ENCODE results near the gene PRRC2A.

Gene PRRC2A

GRCh38 chr6:31620586-31621319, at the start of gene PRRC2A:
PRRC2A (plus strand) TSS chr6:31620715; CDS start chr6:31622790, 2,075 bp downstream.
- peak; percentile 96 for DNase-seq

DNA sequence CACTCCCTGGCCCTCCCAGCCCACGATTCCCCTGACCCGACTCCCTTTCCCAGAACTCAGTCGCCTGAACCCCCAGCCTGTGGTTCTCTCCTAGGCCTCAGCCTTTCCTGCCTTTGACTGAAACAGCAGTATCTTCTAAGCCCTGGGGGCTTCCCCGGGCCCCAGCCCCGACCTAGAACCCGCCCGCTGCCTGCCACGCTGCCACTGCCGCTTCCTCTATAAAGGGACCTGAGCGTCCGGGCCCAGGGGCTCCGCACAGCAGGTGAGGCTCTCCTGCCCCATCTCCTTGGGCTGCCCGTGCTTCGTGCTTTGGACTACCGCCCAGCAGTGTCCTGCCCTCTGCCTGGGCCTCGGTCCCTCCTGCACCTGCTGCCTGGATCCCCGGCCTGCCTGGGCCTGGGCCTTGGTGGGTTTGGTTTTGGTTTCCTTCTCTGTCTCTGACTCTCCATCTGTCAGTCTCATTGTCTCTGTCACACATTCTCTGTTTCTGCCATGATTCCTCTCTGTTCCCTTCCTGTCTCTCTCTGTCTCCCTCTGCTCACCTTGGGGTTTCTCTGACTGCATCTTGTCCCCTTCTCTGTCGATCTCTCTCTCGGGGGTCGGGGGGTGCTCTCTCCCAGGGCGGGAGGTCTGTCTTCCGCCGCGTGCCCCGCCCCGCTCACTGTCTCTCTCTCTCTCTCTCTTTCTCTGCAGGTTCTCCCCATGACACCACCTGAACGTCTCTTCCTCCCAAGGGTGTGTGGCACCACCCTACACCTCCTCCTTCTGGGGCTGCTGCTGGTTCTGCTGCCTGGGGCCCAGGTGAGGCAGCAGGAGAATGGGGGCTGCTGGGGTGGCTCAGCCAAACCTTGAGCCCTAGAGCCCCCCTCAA, 48.2 kb upstream of the PRRC2A start, which contains the start of gene LTA:
Gene LTA, plus strand, starts transcription at position 249 of the 871 bp plus-strand sequence. Its CDS starts 454 bp downstream, at position 703.
- peak; percentile 92 for DNase-seq

- DNase-seq = no peak
These were observed 47.0 kb upstream of the PRRC2A start for GRCh38 chr6:31573239-31574105.

- DNase-seq = peak; percentile 84
These were observed 46.1 kb upstream of the PRRC2A start for GRCh38 chr6:31574106-31575061.

DNA sequence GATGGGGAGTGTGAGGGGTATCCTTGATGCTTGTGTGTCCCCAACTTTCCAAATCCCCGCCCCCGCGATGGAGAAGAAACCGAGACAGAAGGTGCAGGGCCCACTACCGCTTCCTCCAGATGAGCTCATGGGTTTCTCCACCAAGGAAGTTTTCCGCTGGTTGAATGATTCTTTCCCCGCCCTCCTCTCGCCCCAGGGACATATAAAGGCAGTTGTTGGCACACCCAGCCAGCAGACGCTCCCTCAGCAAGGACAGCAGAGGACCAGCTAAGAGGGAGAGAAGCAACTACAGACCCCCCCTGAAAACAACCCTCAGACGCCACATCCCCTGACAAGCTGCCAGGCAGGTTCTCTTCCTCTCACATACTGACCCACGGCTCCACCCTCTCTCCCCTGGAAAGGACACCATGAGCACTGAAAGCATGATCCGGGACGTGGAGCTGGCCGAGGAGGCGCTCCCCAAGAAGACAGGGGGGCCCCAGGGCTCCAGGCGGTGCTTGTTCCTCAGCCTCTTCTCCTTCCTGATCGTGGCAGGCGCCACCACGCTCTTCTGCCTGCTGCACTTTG, 45.1 kb upstream of the PRRC2A start, which contains the start of gene TNF:
Gene TNF, plus strand, starts transcription at position 231 of the 567 bp plus-strand sequence. Its CDS starts 177 bp downstream, at position 408.
- peak; percentile 93 for DNase-seq

DNA sequence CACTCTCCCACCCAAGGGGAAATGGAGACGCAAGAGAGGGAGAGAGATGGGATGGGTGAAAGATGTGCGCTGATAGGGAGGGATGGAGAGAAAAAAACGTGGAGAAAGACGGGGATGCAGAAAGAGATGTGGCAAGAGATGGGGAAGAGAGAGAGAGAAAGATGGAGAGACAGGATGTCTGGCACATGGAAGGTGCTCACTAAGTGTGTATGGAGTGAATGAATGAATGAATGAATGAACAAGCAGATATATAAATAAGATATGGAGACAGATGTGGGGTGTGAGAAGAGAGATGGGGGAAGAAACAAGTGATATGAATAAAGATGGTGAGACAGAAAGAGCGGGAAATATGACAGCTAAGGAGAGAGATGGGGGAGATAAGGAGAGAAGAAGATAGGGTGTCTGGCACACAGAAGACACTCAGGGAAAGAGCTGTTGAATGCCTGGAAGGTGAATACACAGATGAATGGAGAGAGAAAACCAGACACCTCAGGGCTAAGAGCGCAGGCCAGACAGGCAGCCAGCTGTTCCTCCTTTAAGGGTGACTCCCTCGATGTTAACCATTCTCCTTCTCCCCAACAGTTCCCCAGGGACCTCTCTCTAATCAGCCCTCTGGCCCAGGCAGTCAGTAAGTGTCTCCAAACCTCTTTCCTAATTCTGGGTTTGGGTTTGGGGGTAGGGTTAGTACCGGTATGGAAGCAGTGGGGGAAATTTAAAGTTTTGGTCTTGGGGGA, 44.4 kb upstream of the PRRC2A start:
- no peak for DNase-seq

GRCh38 chr6:31576897-31577578, 43.5 kb upstream of the PRRC2A start:
- DNase-seq = peak; percentile 78

GRCh38 chr6:31577579-31577966, 42.9 kb upstream of the PRRC2A start:
- no peak for DNase-seq

DNA sequence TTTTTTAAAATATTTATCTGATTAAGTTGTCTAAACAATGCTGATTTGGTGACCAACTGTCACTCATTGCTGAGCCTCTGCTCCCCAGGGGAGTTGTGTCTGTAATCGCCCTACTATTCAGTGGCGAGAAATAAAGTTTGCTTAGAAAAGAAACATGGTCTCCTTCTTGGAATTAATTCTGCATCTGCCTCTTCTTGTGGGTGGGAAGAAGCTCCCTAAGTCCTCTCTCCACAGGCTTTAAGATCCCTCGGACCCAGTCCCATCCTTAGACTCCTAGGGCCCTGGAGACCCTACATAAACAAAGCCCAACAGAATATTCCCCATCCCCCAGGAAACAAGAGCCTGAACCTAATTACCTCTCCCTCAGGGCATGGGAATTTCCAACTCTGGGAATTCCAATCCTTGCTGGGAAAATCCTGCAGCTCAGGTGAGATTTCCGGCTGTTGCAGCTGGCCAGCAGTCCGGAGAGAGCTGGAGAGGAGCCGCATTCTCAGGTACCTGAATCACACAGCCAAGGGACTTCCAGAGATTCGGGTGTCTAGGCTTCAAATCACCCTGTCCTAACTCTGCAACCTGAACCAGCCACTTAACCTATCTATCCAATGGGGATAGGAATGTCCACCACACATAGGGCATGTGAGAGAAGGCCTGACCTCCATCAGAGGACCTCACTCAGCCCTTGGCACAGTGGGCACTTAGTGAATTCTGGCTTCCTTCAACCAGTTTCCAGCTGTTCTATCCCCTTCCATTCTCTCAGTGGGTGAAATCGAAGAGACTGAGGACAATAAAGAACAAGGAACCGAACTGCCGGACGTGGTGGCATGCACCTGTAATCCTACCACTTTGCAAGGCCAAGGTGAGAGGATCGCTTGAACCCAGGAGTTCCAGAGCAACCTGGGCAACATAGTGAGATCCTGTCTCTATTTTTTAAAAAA, 42.1 kb upstream of the PRRC2A start:
- no peak for DNase-seq

GRCh38 chr6:31579119-31579505, 41.4 kb upstream of the PRRC2A start:
- DNase-seq = no peak

GRCh38 chr6:31579546-31580437, 40.7 kb upstream of the PRRC2A start:
- DNase-seq = no peak

DNA sequence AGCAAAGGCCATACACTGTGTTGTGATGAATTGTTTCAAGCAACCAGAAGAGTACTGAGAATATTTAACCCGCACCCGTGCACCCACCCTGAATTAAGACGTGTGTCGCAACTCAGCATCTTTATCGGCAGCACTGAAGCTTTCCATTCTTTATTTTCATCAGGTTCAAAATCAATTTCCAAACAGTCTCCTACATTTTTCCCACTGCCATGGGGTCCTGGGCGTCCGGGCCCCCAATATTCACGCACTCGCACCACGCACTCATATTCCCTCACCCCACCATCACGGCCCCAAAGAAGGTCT, 40.1 kb upstream of the PRRC2A start:
- no peak for DNase-seq

- peak; percentile 99 for DNase-seq
These were observed 39.6 kb upstream of the PRRC2A start for GRCh38 chr6:31580807-31581433.

GRCh38 chr6:31581434-31582229, 38.9 kb upstream of the PRRC2A start:
- DNase-seq = no peak

DNA sequence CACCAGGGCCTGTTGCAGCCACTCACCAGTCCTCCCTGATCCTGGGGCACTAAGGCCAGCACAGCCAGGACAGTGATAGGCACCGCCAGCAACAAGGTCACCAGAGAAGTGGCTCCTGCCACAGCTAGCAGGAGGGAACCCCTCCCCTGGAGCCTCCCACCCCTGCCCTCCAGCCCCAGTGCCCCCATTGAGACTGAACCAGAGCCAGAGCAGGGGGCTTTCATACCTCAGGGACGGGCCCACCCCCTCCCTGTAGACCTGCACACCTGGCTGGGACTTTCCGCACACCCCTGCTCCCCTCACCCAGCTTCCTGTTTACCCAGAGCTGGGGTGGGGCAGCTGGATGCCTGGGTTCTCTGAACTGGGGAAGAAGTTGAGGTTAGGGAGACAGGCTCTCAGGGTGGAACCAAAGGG, 38.3 kb upstream of the PRRC2A start, which contains the start of gene LTB:
Gene LTB, minus strand, starts transcription at position 195 of the 414 bp plus-strand sequence. Its CDS starts 7 bp downstream, at position 188.
- no peak for DNase-seq

GRCh38 chr6:31585491-31585890, 35.0 kb upstream of the PRRC2A start:
- DNase-seq = no peak
